HG02973 (cell line): ENCODE results near the gene TTPAL.

Source experiments
- ATAC-seq: cut with Tn5 transposase; IDR thresholded peaks from one replicate; pipeline ENCODE4 v1.9.1; 2021; ENCODE audit warnings: moderate library complexity; ENCODE audit not compliant: unreplicated experiment

Gene TTPAL

DNA sequence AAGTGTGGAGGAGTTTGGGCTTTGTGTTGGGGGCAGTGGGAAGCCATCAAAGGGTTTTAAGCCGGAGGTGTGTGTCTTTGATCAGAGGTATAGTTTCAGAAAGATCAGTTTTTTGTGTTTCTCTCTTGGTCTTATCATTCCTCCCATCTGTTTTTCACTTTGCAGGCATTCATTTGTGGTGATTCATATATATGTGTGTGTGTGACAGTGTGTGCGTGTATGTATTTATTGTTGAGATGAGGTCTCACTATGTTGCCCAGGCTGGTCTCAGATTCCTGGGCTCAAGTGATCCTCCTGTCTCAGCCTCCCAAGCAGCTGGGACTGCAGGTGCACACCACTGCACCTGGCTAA is 57.3 kb downstream of the TTPAL start:
- no peak for ATAC-seq

DNA sequence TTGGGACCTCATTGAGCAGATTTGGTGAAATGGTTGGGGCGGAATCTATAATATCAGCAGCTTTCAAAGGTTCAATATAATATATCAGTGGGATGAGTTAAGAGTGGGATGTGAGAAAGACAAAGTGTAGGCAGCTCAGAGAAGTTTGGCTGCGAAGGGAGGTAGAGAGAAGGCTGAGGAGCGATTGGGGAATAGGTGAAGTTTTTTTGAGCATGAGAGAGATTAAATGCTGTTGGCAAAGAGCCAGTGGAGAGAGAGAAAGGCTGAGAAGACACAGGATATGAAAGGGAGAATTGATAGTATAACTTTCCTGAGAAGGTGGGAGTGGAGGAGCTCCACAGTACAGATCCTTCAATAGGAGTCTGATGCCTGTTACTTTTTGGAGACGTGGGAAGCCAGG is 58.3 kb downstream of the TTPAL start:
- no peak for ATAC-seq

DNA sequence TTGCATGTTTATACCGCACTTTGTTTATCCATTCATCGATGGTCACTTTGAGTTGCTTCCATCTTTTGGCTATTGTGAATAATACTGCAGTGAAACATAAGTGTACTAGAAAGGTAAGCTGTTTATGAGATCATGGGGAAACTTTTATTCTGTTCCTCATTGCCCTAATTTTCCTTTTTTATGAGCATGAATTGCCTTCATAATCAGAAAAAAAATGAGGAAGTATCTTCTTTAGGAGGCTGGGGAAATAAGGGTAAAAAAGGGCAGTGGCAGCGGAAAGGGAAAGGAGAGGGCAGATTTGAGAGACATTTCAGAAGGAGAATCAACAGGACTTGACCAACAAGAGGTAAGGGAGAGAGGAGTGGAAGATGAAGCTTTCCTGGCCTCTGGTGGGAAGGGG is 60.5 kb downstream of the TTPAL start:
- ATAC-seq: no peak

DNA sequence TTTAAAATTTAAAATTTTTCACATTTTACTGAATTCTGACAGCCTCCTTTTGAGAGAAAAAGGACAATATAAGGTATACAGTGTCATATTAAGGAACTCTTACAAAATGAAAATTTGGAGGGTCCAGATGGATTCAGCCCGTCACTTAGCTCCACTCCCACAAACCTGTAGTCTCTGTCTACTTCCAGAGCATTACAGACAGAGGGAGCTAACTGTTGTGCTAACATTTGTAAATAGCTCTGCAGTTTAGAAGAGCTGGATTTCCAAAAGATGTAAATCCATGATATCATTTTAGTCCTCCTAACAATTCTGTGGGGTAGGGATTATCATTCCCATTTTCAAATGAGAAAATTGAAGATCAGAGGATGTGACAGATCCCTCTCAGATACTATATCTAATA is 62.3 kb downstream of the TTPAL start:
- no peak for ATAC-seq

DNA sequence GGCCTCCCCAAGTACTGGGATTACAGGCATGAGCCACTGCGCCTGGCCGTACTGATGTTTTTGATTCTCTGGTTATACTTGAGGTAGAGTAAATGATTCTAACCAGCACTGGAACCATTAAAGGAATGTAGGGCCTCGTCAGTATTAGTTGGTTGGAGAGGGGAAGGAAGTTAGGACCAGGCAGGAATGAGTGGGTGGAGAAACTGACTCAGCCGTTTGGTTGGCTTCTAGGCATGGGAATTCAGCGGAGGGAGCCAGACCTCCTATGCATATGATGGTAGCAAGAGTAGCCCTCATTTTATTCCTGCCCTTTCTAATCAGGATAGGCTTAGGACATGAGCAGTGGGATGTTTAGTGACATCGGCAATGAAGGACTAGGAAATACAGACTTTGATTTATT is 65.2 kb downstream of the TTPAL start:
- no peak for ATAC-seq

DNA sequence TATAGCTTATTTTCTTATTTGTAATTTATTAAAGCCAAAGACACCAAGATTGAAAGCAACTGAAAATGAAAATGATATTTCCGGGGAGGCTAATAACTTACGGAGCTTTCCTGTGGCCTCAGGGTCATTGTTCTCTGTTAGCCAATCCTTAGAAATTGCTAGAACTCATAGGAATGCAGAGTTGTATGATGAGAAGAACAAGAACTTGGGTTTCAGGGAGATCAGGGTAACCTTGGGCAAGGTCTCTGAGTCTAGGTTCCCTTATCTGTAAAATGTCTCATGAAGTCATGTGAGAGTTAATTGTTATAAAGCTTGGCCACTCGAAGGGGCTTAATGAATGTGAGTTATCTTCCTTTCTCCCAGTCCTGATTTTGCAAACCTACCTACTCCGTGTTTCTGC is 66.3 kb downstream of the TTPAL start:
- ATAC-seq: no peak

DNA sequence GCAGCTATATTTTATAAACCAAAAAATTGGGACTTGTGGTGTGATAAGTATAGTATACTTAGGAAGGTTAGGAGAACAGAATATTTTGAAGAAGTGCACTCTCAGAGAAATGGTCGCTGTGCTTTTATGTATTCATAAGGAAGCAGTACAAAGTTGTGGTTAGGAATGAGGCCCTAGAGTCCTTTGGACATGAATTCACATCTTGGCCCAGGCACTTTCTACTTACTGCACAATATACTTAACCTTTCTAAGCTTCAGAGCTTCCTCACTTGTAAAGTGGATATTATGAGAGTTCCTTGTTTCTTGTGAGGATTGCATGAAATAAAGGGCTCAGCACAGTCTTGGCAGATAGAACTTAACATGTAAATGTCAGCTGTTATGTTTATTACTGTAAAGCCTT is 67.2 kb downstream of the TTPAL start:
- no peak for ATAC-seq

DNA sequence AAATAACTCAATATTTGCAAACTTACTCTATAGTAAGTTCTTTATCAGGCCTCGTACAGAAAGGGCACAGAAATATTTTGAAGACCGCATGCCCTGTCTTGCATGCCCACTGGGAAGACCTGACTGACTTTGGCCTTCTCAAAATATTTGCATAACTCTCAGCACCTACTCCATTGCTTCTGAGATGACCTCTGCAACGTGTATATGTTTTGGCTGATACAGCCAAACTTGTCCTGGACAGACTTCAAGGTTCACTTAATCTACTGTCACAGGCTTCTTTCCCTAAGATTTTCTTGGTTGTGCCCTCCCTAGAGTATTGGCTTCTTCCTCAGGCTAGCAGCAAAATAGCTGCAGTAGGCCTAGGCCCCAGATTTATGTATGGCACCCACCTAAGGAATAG is 67.7 kb downstream of the TTPAL start:
- no peak for ATAC-seq
